ENCODE data around the gene CACNA2D3.

GRCh38 chr3:54445630-54446029, 323.3 kb downstream of the CACNA2D3 start:
- TF ChIP-seq POLR2A (IDR thresholded peaks at IDR 0.05; ENCODE audit: low read length) (no peak), GATA1 (IDR thresholded peaks at IDR 0.05; ENCODE audit: low read depth, low read length) (no peak)
